ENCODE data around the gene SEC22C.
"Not testable (repeated sequence)": the region's sequence is repeated elsewhere in the genome, so short reads cannot be mapped to it uniquely, and the experiment has no call there.

The SEC22C gene

GRCh38 chr3:42581709-42582473, at the start of gene SEC22C:
TSS of gene SEC22C (minus strand) at chr3:42581967. CDS start at chr3:42569046, 12,921 bp downstream.
- peak; percentile 72 for DNase-seq

GRCh38 chr3:42613462-42613861, 31.7 kb upstream of the SEC22C start:
- DNase-seq = no peak

- no peak for DNase-seq
Measured at GRCh38 chr3:42612928-42613327, 31.2 kb upstream of the SEC22C start.

- no peak for DNase-seq
Measured at GRCh38 chr3:42612217-42612616, 30.4 kb upstream of the SEC22C start.

- no peak for DNase-seq
Measured at GRCh38 chr3:42610976-42611375, 29.2 kb upstream of the SEC22C start.

GRCh38 chr3:42608581-42608980, 26.8 kb upstream of the SEC22C start:
- DNase-seq = no peak

GRCh38 chr3:42605546-42606173, 23.9 kb upstream of the SEC22C start:
- DNase-seq = no peak

GRCh38 chr3:42602961-42603360, 21.2 kb upstream of the SEC22C start:
- DNase-seq = no peak

- DNase-seq = no peak
Measured at GRCh38 chr3:42601896-42602581, 20.3 kb upstream of the SEC22C start.

GRCh38 chr3:42600958-42601675, 19.4 kb upstream of the SEC22C start:
- DNase-seq = no peak

- peak; percentile 98 for DNase-seq
Measured at GRCh38 chr3:42600111-42600957, 18.6 kb upstream of the SEC22C start, which contains the start of gene NKTR. TSS of gene NKTR (plus strand) at chr3:42600686. CDS start at chr3:42601007, 321 bp downstream.

GRCh38 chr3:42597098-42597497, 15.3 kb upstream of the SEC22C start:
- DNase-seq = not testable (repeated sequence)

GRCh38 chr3:42595682-42596081, 13.9 kb upstream of the SEC22C start:
- DNase-seq = no peak

GRCh38 chr3:42593635-42594034, 11.9 kb upstream of the SEC22C start:
- DNase-seq = no peak

- no peak for DNase-seq
Measured at GRCh38 chr3:42591811-42592210, 10.0 kb upstream of the SEC22C start.

GRCh38 chr3:42590989-42591756, 9.4 kb upstream of the SEC22C start:
- no peak for DNase-seq

- no peak for DNase-seq
Measured at GRCh38 chr3:42589382-42590109, 7.8 kb upstream of the SEC22C start.

GRCh38 chr3:42588625-42589024, 6.9 kb upstream of the SEC22C start:
- no peak for DNase-seq

GRCh38 chr3:42582474-42583070, 805 bp upstream of the SEC22C start:
- DNase-seq = no peak

GRCh38 chr3:42581400-42581708, 413 bp downstream of the SEC22C start:
- no peak for DNase-seq
